Activated CD8-positive, alpha-beta memory T cell treated with anti-CD3 and anti-CD28 coated beads for 48 hours (primary cell): ENCODE results near the gene MLANA.

Experiments used
- DNase-seq, 3 experiments: peaks; one replicate each; pipeline ENCODE4 v3.0.0-alpha.2; 2020; ENCODE audit warnings: low read depth in 2 of 3, low spot score in 2 of 3

The MLANA gene, protein sequence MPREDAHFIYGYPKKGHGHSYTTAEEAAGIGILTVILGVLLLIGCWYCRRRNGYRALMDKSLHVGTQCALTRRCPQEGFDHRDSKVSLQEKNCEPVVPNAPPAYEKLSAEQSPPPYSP

GRCh38 chr9:5890641-5891040 is at the start of gene MLANA:
TSS of gene MLANA (plus strand) at chr9:5890889. CDS start at chr9:5892475, 1,586 bp downstream.
- DNase-seq, result no peak

DNA sequence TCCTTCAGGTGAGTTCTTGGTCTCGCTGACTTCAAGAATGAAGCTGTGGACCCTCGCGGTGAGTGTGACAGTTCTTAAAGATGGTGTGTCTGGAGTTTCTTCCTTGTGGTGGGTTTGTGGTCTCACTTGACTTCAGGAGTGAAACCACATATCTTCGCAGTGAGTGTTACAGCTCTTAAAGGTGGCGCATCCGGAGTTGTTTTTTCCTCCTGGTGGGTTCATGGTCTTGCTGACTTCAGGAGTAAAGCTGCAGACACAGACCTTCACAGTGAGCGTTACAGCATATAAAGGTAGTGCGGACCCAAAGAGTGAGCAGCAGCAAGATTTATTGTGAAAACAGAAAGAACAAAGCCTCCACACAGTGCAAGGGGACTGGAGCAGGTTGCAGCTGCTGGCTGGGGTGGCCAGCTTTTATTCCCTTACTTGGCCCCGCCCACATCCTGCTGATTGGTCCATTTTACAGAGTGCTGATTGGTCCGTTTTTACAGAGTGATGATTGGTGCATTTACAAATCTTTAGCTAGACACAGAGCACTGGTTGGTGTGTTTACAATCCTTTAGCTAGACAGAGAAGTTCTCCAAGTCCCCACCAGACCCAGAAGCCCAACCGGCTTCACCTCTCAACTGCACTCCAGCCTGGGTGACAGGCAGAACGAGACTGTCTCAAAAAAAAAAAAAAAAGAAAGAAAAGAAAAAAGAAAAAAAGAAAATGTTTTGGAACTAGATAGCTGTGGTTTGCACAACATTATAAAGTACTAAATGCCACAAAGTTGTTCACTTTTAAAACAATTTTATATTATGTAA is 48.7 kb upstream of the MLANA start:
- peak in 1 of 3 experiments; percentile 41 for DNase-seq

DNA sequence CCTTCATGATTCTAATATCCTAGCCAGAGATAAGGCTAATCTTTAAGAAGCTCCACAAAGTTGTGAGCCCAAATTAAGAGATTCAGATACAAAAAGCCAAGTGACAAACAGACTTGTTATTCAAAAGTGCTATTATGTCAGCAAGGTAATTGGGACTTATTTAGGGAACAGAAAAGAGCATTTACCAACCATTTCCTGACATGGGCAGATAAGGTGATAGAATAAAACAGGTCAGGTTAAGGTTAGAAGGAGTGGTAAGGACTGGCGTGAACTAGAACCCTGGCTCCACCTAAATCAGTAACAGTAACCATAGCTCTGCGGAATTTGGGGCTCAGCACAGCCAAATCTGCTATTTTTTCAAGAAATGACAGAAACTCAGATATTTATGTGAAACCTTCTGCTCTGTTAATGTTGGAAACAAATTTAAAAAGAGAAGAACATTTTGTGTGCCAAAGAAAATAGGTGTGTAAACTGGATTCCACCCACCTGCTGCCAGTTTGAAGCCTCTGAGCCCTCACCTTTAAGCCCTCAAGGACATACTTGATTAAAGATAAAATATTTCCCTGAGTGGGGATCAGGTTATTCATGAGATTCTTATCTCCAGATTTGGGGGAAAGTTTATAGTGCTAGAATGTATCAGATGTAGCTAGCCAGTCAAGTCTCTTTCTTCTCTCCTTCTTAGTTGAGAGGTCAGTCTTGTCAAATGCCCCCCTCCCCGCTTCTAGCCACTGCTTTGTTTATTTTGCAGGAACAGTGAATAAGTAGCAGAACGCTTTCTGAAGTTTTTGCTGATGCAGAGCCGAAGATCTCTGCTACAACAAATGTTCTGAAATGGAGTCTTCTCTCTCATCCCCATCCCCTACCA is 47.5 kb upstream of the MLANA start:
- no peak for DNase-seq

DNA sequence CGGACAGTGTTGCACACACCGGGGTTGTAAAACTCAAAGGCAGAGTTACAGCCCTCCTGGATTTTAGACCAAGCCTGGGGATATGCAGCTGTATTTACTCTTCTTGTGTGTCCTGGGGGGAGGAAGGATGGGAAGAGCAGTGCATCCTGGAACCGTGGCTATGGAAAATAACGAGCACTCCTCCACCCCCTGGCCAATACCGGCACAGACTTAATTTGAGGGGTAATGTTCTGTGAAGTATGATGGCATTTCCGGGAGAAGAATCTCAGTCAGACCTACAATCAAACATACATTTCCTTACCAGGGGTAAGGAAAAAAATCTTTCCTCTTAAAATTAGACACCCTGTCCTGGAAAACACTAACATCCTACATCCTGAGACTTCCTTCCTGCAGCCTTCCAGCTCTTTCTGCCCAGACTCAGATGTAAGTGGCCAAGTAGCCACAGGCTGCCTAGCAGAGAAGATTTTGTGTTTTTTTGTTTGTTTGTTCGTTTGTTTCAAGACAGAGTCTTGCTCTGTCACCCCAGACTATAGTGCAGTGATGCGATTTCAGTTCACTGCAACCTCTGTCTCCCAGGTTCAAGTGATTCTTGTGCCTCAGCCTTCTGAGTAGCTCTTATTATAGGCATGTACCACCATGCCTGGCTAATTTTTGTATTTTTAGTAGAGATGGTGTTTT is 46.8 kb upstream of the MLANA start:
- no peak for DNase-seq

- DNase-seq, result no peak
These were observed 45.5 kb upstream of the MLANA start for GRCh38 chr9:5845157-5845531.

DNA sequence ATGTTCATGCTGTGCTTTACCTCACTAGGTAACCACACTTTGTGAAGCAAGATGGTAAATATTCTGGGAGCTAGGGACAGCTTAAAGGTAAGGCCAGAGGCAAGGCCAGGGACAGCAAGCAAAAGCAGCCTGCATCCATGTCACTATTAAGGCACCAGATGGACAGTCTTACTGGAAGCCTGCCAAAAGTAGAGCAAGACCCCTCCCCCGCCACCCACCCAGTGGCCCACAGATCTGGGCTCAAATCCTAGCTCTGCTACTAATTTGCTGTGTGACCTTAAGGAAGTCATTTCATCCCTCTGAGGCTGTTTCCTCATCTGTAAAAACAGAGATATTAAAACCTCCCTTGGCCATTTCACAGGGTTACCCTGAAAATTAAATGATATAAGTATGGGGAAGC is 44.6 kb upstream of the MLANA start:
- no peak for DNase-seq

DNA sequence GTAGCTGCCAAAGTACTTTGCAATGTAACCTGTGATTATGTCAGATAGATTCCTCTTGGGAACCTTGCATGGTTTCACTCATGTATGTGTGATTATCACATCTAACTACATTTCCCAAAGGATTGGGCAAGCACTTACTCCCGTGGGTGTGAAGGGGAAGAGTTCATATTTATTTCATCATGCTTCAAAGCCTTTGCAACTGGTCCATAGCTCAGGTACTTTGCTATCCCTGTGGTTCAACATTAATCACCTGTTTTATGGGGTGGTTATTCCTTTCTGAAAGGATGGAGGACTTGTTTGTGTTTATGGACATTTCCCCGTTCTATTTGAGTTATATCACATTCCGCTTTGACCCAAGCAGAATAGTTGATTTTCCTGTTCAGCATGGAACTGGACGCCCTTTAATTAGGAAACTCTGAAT is 44.2 kb upstream of the MLANA start:
- no peak for DNase-seq

DNA sequence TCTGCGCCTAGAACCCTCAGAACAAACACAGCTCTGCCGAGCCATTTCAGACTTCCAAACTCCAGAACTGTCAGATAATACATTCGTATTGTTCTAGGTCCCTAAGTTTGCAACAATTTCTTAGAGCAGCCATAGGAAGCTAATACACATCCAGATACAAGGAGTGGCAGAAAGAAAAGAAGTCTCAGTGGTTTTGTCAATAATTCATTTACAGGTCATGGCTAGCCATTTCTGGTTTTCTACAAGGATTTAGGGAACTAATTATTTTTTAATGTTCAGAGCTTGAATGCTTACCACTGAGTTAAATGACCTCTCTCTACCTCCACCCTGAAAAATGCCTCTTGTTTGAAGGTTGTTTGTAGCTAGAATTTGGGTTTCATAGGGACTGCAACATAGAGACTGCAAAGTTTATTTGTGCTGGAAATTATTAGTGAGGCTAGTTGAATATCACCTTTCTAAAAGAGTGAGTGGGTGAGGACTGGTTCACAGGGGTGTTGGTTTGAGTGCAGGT is 42.3 kb upstream of the MLANA start:
- DNase-seq, result no peak

DNA sequence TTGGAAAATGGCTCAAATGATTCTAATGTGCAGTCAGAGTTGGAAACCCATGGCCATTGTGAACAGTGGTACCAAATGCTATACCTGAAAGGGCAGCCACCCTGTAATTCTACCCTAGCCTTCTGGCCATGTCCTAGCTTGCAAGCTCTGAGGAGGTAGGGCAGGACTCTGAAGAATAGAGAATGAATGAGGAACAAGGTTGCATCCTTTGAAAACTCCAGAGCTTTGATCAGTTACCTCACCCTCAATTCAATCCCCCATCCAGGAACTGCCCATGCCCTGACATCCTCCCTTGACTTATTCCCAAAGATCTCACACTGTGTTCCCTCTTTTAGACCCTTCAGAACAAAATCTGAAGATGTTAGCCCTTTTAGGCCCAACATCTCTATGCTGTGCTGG is 40.0 kb upstream of the MLANA start:
- no peak for DNase-seq

- no peak for DNase-seq
These were observed 39.2 kb upstream of the MLANA start for GRCh38 chr9:5851445-5851844.

GRCh38 chr9:5852987-5853386 is 37.7 kb upstream of the MLANA start:
- no peak for DNase-seq

- DNase-seq, result no peak
These were observed 37.1 kb upstream of the MLANA start for GRCh38 chr9:5853617-5854016.

GRCh38 chr9:5854063-5854790 is 36.5 kb upstream of the MLANA start:
- no peak for DNase-seq

- DNase-seq, result no peak
These were observed 32.8 kb upstream of the MLANA start for GRCh38 chr9:5857928-5858327.

DNA sequence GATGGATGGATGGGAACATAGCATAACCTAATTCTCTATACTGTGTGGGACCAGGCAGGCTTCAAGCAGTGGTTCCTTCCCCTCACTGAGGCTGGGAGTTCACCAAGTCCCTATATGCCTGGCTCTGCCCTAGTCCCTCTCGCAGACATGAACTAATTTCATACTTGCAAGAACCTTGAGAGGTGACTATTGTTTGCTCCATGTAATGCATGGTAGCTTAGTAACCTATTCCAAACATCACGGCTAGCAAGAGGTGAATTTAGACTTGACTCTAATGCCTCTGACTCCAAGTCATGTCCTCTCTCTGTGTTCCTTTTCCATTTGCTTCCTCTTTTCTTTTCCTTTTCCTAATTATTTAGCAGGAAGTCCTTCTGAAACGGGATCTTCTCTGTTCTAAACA is 31.9 kb upstream of the MLANA start:
- no peak for DNase-seq

DNA sequence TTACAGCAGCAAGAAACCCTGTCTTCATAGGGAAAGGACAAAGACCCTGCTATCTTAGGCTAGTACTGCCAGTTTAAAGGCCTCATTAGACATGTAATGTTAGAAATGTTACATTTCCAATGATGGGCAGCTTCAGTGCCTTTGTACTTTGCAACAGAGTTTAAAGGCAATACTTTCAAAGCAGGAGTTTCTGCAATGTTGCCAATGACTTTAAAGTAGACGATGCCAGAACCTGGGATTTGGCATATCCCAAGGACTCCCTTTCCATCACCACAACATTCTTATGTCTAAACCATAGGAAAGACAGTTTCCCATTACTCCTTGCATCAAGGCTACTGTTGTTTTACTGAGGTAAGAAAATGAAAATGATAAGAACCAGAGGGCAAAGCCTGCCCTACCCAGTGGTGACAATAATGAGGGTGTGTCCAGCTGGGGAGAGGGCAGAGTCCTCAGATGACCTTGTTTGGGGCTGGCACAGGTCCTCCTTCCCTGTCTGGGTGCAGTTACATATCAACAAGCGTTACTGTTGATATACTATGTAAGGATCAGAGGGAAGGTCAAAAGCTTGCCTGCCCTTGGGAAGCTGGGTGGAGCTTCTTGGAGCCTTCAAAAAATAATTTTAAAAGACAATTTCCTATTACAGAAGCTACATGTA is 27.5 kb upstream of the MLANA start:
- DNase-seq, result no peak

- no peak for DNase-seq
These were observed 26.2 kb upstream of the MLANA start for GRCh38 chr9:5864446-5864845.

DNA sequence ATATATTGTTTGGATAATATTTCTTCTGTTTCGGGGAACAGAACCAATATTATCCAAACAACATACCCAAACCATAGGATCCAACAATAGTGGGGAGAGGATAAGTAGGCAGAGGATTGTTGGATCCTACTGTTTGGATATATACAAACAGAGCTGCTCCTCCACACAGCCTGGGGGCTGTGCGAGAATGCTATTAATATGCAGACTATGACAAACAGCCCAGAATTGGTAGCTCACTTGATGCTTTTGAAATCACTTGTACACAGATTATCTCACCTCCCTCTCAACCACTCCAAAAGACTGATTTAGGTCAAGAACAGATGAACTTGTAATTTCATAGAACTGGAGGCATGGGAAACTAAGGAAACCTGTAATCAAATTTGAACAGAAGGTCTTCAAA is 24.4 kb upstream of the MLANA start:
- DNase-seq, result no peak

DNA sequence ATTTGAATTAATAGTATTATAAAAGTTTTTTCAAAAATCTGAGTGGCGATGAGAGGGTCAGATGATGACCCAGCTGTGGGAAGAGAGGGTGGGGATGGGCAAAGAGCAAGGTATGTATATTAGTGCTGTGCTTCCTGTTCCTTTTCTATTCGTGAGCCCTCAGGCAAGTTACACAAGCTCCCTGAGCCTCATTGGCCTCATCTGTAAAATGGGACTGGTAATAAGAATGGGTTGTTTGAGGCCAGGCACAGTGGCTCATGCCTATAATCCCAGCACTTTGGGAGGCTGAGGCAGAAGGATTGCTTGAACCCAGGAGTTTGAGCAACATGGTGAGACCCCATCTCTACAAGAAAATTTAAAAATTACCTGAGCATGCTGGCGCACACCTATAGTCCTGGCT is 24.0 kb upstream of the MLANA start:
- DNase-seq, result no peak

DNA sequence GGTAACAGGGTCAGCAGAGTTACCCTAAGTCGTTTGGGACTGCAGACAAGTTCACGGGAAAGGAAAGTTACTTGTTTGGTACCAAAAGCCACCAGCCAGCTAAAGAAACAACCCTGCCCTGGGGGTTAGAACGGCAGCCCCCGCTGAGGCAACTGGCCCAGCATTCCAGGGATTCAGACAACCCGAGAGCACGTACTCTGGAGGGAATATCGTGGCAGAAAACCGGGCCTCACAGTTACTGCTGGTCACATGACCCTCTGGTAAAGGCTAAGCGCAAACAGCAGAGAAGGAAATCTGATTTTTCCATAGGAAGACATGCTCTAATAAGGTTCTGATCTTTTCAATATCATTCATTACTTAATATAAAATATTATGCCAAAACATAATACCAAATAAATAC is 22.5 kb upstream of the MLANA start:
- DNase-seq, result no peak
